ENCODE data around the gene GFOD1. TPM values are rescaled to one million over a fixed set of nuclear protein-coding genes. Genes with fewer than 3 reads are reported as not detected.

The GFOD1 gene
- total and polyA plus RNA-seq, 2 of the 4 experiments (the other 2 are of a cell fraction), result 1.8 to 3.4 TPM

DNA sequence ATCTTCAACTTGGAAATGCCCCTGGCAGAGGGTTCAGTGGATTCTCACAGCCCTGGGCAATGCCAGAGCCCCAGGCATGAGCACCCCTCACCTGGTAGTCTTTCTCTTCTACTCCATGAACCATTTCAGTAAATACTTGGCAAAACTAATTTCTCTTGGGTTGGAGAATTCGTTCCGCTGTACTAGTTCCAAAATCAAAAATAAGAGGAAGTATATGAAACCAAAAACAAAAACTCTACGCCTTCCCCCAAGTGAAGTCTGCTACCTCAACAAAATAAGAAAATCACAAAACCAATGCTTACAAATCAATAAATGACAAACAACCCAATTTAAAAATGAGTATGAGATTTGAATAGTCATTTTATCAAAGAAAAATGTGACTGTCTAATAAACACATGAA lies 12.6 kb downstream of the GFOD1 start:
- Histone ChIP-seq H3K9me3 (ENCODE audit: control insufficient read depth, insufficient read depth, low read length) (no peaks in the 10 kb centered on the region), H4K8ac (ENCODE audit: low read depth in 2 of 2, low read length in 2 of 2) (no peak overlapping the region), H4K91ac (ENCODE audit: insufficient read depth, low read depth, low read length) (no peak overlapping the region), H3K4ac (ENCODE audit: low read depth, low read length) (no peak overlapping the region), H3K9me1 (ENCODE audit: insufficient read depth, low read length) (peaks cover 4% of the 10 kb centered on the region; the same call in 1 of the 2 replicates), H3K27me3 (ENCODE audit: control insufficient read depth, insufficient read depth, low read length) (no peaks in the 10 kb centered on the region), H3K79me1 (ENCODE audit: low read depth in 1 of 2, low read length in 2 of 2) (peaks cover 7 to 23% of the 10 kb centered on the region in 2 experiments; a peak in 3 of 4 replicates), H4K5ac (ENCODE audit: low read depth, low read length) (no peak overlapping the region), H2BK5ac (ENCODE audit: low read depth, low read length, poor library complexity, severe bottlenecking) (no peak overlapping the region), H3K27ac (ENCODE audit: insufficient read depth, low read length) (no peak overlapping the region), H3K36me3 (ENCODE audit: control insufficient read depth, insufficient read depth, low read length) (0 out of 2 replicates have a peak, but pooled peaks cover 2% of the 10 kb centered on the region), H3K18ac (ENCODE audit: low read depth, low read length) (no peak overlapping the region), H2AK5ac (ENCODE audit: low read depth, low read length) (no peak overlapping the region), H2BK15ac (ENCODE audit: low read depth, low read length) (no peak overlapping the region), H3K4me1 (ENCODE audit: control insufficient read depth, insufficient read depth, low read length) (no peaks in the 10 kb centered on the region; the same call in 1 of the 2 replicates), H3K4me3 (ENCODE audit: insufficient read depth, low read depth, low read length) (no peak overlapping the region), H2BK20ac (ENCODE audit: low read depth, low read length) (no peak overlapping the region), H2AK9ac (replicated peaks; ENCODE audit: low read depth, low read length, poor library complexity) (no peak overlapping the region), H4K20me1 (ENCODE audit: insufficient read depth, low read length) (no peaks in the 10 kb centered on the region), H2AFZ (replicated peaks; ENCODE audit: low read length, poor library complexity) (no peak overlapping the region), H3K23ac (ENCODE audit: low read depth, low read length) (no peak overlapping the region), H3K4me2 (ENCODE audit: low read depth, low read length) (no peak overlapping the region), H3K9ac (ENCODE audit: low read depth, low read length) (no peak overlapping the region), H3K14ac (replicated peaks; ENCODE audit: low read depth, low read length) (no peak overlapping the region), H2BK120ac (ENCODE audit: low read depth, low read length) (no peak overlapping the region), H3K56ac (ENCODE audit: extremely low read depth, insufficient read depth, low read length) (no peak overlapping the region)
- intact Hi-C loops (cut with micrococcal nuclease), result no loop called here
- dilution Hi-C loops (cut with HindIII; ENCODE audit: low sequenced_read_pairs, unreplicated experiment), result no loop called here
- WGBS, 2 experiments (ENCODE audit: extremely low coverage in 2 of 2, insufficient read length in 1 of 2), result no CpG with 5 or more reads among the region's 3 CpGs
- TF ChIP-seq RFX5 (IDR thresholded peaks at IDR 0.05; ENCODE audit: low read depth, low read length) (no peak), SMC3 (IDR thresholded peaks at IDR 0.05; ENCODE audit: low read depth, low read length) (no peak)
- ATAC-seq (ENCODE audit: low read depth) (no peak), DNase-seq (no peak)
- in situ Hi-C loops (cut with MboI; ENCODE audit: low sequenced_read_pairs), result no loop called here
- ChIA-PET CTCF (no interaction called here), POLR2A (ENCODE audit: unreplicated experiment) (no interaction called here)
- no TSS peak for BruUV-seq (replicated peaks)
